ENCODE measurements around the gene EFHC1. TPM values are rescaled to one million over a fixed set of nuclear protein-coding genes. Genes with fewer than 3 reads are reported as not detected.
"Not testable (repeated sequence)": the region's sequence is repeated elsewhere in the genome, so short reads cannot be mapped to it uniquely, and the experiment has no call there.

EFHC1 gene
- polyA plus RNA-seq, 1 experiment: 59.8 TPM

DNA sequence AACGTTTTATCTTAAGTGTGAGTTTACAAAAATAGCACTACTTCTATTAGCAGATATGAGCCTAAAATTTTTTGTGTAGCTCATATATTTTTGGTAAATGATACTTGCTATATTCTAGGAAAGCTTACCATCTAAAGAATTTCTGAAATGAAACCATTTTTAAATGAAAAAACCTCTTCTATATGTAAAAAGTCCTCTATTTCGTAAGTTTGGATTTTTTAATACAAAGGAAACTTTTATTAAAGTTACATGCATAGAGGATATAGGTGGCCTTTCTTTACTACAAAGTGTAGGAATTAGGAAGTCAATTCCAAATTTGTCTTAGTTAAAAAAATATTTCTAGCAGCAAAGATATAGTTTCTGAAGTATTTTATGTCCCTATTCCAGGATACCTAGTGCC is 18.8 kb downstream of the EFHC1 start:
- no peaks in the 10 kb centered on the region for H3K27me3 ChIP-seq (ENCODE audit: control insufficient read depth, insufficient read depth, low read length)
- CTCF ChIA-PET: interaction anchor here (1.0 kb wide), 1 partner anchor 13 kb away, joined by 3 read pairs; no protein-coding TSS in a partner anchor
- no peak overlapping the region for H3K4me3 ChIP-seq (ENCODE audit: low read depth, low read length)
- DNase-seq (ENCODE audit: low read depth, low spot score): no peak
- POLR2A ChIA-PET: no interaction called here
- H3K27ac ChIP-seq (ENCODE audit: low read depth, low read length): no peak overlapping the region
- H3K9me3 ChIP-seq (ENCODE audit: control insufficient read depth, insufficient read depth, low read length): no peaks in the 10 kb centered on the region
- TF ChIP-seq, protein P1, sequence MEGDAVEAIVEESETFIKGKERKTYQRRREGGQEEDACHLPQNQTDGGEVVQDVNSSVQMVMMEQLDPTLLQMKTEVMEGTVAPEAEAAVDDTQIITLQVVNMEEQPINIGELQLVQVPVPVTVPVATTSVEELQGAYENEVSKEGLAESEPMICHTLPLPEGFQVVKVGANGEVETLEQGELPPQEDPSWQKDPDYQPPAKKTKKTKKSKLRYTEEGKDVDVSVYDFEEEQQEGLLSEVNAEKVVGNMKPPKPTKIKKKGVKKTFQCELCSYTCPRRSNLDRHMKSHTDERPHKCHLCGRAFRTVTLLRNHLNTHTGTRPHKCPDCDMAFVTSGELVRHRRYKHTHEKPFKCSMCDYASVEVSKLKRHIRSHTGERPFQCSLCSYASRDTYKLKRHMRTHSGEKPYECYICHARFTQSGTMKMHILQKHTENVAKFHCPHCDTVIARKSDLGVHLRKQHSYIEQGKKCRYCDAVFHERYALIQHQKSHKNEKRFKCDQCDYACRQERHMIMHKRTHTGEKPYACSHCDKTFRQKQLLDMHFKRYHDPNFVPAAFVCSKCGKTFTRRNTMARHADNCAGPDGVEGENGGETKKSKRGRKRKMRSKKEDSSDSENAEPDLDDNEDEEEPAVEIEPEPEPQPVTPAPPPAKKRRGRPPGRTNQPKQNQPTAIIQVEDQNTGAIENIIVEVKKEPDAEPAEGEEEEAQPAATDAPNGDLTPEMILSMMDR (IDR thresholded peaks at IDR 0.05; ENCODE audit: low read depth, low read length): no peak

DNA sequence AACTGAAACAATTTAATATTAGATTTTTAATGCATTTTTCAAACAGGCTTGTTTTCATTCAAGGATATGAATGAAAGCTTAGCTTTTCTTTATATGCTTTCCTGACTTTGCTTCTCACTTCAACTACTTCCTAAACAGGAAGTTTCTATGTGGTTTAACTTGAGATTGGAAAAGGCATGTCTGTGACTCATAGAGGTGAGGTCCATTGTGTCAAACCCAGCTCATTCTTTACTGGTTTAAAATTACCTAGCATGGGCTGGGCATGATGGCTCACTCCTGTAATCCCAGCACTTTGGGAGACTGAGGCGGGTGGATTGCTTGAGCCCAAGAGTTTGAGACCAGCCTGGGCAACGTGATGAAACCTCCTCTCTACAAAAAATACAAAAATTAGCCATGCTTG is 34.4 kb downstream of the EFHC1 start:
- TF ChIP-seq, protein P1 (IDR thresholded peaks at IDR 0.05; ENCODE audit: low read depth, low read length): no peak
- peaks cover 3% of the 10 kb centered on the region; the same call in 1 of the 2 replicates for H3K9me3 ChIP-seq (ENCODE audit: control insufficient read depth, insufficient read depth, low read length)
- no peak for DNase-seq (ENCODE audit: low read depth, low spot score)
- POLR2A ChIA-PET: no interaction called here
- no peaks in the 10 kb centered on the region for H3K27me3 ChIP-seq (ENCODE audit: control insufficient read depth, insufficient read depth, low read length)
- CTCF ChIA-PET: interaction anchor here (0.9 to 1.0 kb wide), 2 partner anchors 38 to 144 kb away, joined by 3 to 4 read pairs; no protein-coding TSS in a partner anchor
- H3K27ac ChIP-seq (ENCODE audit: low read depth, low read length): no peak overlapping the region
- no peak overlapping the region for H3K4me3 ChIP-seq (ENCODE audit: low read depth, low read length)

DNA sequence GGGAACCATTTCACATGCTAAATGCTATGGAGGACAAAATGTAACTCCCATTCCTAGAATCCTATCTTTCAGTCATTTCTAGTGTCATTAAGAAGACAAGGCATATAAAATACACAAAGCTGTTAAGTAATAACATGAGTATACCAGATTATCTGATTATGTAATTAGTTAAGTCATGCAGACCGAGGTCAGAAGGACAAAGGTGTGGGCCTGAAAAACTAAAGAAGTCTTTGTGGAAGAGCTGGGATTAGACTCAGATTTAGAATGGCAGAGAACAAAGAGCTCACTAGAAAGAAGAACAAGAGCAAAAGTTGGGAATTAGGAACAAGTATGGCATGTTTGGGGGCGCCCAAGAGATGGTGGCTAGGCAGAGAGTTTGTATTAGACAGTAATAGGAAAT is 37.0 kb downstream of the EFHC1 start:
- ChIA-PET CTCF (no interaction called here), POLR2A (no interaction called here)
- DNase-seq (ENCODE audit: low read depth, low spot score): no peak
- H3K4me3 ChIP-seq (ENCODE audit: low read depth, low read length): no peak overlapping the region
- H3K9me3 ChIP-seq (ENCODE audit: control insufficient read depth, insufficient read depth, low read length): no peaks in the 10 kb centered on the region
- TF ChIP-seq, protein P1 (IDR thresholded peaks at IDR 0.05; ENCODE audit: low read depth, low read length): no peak
- H3K27ac ChIP-seq (ENCODE audit: low read depth, low read length): no peak overlapping the region
- H3K27me3 ChIP-seq (ENCODE audit: control insufficient read depth, insufficient read depth, low read length): no peaks in the 10 kb centered on the region

DNA sequence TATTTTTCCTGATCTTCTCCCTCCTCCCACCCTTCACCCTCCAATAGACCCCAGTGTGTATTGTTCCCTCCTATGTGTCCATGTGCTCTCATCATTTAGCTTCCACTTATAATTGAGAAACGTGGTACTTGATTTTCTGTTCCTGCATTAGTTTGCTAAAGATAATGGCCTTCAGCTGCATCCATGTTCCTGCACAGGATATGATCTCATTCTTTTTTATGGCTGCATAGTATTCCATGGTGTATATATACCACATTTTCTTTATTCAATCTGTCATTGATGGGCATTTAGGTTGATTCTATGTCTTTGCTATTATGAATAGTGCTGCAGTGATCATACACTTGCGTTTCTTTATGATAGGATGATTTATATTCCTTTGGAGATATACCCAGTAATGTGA is 41.1 kb downstream of the EFHC1 start:
- H3K27me3 ChIP-seq (ENCODE audit: control insufficient read depth, insufficient read depth, low read length); H3K9me3 ChIP-seq (ENCODE audit: control insufficient read depth, insufficient read depth, low read length); CTCF ChIA-PET: not testable (repeated sequence)

DNA sequence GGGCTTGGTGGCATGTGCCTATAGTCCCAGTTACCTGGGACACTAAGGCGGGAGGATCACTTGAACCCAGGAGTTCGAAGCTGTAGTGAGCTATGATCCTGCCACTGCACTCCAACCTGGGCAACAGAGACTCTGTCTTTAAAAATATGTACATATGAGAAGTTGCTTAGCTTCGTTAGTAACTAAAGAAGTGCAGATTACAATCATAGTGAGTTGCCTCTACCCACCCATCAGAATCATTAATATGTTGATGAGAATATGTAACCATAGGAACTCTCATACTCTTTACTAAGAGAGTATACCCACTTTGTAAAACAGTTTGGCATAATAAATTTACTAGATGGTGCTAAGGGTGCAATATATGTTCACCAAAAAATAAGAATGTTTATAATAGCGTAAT is 54.0 kb downstream of the EFHC1 start:
- Histone ChIP-seq H3K27ac (ENCODE audit: low read depth, low read length) (no peak overlapping the region), H3K9me3 (ENCODE audit: control insufficient read depth, insufficient read depth, low read length) (no peaks in the 10 kb centered on the region), H3K4me3 (ENCODE audit: low read depth, low read length) (no peak overlapping the region), H3K27me3 (ENCODE audit: control insufficient read depth, insufficient read depth, low read length) (no peaks in the 10 kb centered on the region)
- CTCF ChIA-PET: interaction anchor here (1.4 kb wide), 1 partner anchor 14 kb away, joined by 3 read pairs; no protein-coding TSS in a partner anchor
- TF ChIP-seq, protein P1 (IDR thresholded peaks at IDR 0.05; ENCODE audit: low read depth, low read length): no peak
- no peak for DNase-seq (ENCODE audit: low read depth, low spot score)
- POLR2A ChIA-PET: no interaction called here

More for the DNA sequence above, 41.1 kb downstream of the EFHC1 start:
- POLR2A ChIA-PET; H3K27ac ChIP-seq (ENCODE audit: low read depth, low read length); H3K4me3 ChIP-seq (ENCODE audit: low read depth, low read length); DNase-seq (ENCODE audit: low read depth, low spot score): not testable (repeated sequence)

DNA sequence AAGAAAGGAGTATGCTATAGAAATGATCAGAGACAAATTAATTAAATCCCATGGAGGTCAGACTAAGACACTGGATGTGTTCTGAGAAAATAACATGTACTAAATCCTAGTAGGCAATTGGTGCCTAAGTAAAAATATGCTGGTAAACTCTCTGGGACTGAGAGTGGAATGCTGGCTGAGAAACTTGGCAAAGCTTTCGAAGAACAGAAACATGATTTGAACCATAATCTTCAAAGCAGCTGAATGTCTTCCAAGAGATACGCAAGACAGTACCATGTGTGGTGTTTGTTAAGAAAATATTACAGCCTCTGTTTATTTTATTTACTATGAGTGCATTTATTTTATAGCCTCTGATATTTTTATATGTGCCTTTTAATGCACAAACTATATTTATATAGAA is 55.2 kb downstream of the EFHC1 start:
- CTCF ChIA-PET: interaction anchor here (1.4 kb wide), 1 partner anchor 12 kb away, joined by 3 read pairs; no protein-coding TSS in a partner anchor
- no peak for DNase-seq (ENCODE audit: low read depth, low spot score)

More for the DNA sequence above, 55.2 kb downstream of the EFHC1 start:
- TF ChIP-seq, protein P1 (IDR thresholded peaks at IDR 0.05; ENCODE audit: low read depth, low read length): no peak
- H3K27ac ChIP-seq (ENCODE audit: low read depth, low read length): no peak overlapping the region
- no peaks in the 10 kb centered on the region for H3K27me3 ChIP-seq (ENCODE audit: control insufficient read depth, insufficient read depth, low read length)
- H3K9me3 ChIP-seq (ENCODE audit: control insufficient read depth, insufficient read depth, low read length): no peaks in the 10 kb centered on the region
- POLR2A ChIA-PET: no interaction called here
- H3K4me3 ChIP-seq (ENCODE audit: low read depth, low read length): no peak overlapping the region

All from AG04450 (cell line).